GM19452 (cell line): ENCODE results near the gene CTCF.

Source experiments
- ATAC-seq: cut with Tn5 transposase; IDR thresholded peaks from one replicate; pipeline ENCODE4 v1.9.1; 2021; ENCODE audit not compliant: unreplicated experiment

The CTCF gene

DNA sequence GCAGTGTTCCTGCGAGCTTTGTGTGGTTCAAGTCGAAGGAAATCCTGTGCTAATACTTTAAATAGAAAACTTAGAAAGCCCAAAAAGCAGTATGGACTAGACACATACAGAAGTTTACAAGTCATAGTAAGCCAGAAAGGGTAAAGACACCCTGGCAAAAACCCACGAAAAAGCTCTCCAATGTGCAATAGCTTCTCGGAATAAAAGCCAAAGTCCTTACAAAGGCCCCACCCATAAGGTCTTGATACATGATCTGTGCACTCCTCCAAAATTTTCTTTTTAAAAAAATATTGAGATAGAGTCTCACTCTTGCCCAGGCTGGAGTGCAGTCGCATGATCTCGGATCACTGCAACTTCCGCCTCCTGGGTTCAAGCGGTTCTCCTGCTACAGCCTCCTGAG lies 114.6 kb downstream of the CTCF start:
- no peak for ATAC-seq

DNA sequence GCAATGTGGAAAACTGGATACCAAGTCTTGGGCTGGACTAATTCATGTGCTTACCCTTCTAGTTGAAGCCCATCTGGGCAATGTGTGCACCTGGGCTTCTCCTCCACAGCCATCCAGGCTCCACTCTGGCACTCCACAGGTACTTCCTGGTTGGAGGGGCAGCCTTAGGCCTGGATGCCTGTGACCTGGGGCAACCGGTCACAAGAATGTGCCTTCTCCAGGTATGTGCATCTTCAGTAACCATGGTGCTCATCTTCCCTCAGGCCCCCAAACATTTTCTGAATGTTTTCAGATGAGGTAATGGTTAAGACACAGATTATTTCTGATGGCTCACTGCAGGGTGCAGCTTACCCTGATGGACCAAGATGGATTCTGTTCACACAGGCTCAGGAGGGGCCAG lies 115.4 kb downstream of the CTCF start:
- ATAC-seq, result no peak

DNA sequence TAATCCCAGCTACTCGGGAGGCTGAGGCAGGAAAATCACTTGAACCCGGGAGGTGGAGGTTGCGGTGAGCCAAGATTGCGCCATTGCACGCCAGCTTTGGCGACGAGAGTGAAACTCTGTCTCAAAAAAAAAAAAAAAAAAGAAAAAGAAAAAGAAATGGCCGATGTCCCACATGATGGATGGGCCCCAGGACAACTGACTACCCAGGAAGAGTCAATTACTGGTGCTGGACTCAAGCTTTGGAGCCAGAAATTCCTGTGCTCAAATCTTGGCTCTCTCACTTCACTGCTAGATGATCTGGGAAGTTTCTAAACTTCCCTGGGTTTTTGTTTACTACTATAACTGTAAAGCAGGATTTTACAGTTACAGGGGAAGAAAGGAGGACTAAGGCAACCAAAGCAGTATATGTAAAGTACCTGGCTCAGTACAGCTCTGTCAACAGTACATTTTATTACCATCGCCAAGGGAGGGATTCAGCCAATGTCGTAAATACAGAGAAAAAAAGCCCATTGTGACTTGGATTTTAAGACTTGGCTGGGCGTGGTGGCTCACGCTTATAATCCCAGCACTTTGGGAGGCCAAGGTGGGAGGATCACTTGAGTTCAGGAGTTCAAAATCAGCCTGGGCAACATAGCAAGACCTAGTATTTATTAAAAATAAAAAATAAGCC lies 116.2 kb downstream of the CTCF start:
- ATAC-seq, result no peak

DNA sequence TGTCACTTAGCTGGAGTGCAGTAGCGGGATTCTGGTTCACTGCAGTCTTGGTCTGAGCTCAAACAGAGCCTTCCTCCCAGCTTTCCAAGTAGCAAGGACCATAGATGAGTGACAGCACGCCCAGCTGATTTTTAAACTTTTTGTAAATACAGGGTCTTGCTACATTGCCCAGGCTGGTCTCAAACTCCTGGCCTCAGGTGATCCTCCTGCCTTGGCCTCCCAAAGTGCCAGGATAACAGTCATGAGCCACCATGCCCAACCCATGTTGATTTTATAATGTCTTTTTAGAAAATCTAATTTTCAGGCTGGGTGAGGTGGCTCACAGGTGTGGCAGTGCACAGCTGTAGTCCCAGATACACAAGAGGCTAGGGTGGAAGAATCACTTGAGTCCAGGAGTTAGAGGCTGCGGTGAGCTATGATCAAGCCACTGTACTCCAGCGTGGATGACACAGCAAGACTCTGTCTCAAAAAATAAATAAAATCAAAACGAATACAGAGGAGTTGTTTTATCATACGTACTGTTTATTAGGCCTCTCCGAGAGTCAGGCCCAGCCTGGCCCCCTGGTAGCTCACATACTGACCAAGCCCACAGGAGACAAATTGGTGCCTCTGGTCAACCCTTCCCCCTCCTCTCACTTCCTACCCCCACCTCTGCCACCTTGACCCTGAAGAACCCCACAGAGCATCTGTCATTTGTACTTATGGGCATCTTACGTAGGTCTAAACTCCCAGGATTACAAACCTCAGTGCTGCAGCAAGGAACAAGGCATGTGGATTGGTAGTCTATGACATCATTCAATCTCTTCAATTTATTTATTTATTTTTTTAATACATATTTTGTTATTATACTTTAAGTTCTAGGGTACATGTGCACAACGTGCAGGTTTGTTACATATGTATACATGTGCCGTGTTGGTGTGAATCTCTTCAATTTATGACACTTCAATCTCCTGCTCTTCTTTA lies 117.9 kb downstream of the CTCF start:
- ATAC-seq, result no peak

DNA sequence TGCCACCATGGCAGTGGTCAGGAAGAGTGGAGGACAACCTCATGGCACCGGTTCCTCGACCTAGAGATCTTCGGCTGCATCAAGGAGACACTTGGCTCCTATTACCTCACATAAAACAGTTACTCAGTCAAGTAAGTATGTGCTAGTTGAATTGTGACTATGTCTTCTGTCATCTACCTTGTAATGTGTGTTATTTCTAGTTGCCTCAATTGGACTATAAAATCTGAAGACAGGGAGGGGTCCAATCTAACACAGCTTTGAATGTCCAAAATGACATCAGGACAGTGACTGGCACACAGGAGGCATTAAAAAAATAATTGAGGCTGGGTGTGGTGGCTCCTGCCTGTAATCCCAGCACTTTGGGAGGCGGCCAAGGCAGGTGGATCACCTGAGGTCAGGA lies 121.4 kb downstream of the CTCF start:
- ATAC-seq, result no peak

DNA sequence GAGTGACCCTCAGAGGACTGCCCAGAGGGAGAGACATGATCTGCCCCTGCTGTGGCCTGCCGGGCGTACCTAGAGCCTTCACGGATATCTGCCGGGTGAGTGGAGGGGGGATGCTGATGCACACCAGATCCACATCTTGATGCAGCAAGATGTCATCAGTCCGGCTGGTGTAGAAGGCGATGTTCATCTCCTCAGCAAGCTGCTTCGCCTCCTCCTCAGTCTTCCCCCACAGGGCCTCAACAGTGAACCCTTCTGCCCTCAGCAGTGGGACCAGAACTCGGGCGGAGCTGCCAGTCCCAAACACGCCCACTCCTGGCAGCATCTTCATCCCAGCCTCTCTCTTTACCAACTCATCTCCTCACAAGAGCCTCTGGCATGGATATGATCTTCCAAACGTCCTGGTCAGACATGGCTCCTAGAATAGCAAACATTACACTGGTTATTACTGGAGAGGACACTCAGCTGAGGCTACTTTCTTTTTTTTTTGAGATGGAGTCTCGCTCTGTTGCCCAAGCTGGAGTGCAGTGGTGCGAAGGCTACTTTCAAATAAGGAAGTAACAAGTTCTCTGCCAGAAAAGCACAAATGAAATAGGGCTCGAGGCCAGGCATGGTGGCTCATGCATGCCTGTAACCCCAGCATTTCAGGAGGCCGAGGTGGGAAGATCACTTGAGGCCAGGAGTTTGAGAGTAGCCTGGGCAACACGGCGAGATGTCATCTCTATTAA lies 123.2 kb downstream of the CTCF start:
- ATAC-seq, result no peak
